ENCODE results near the gene DAP. TPM values are rescaled to one million over a fixed set of nuclear protein-coding genes. Genes with fewer than 3 reads are reported as not detected.

The DAP gene
- total and polyA plus RNA-seq, 10 donors: 29.4 to 111 (median 65.2) TPM

DNA sequence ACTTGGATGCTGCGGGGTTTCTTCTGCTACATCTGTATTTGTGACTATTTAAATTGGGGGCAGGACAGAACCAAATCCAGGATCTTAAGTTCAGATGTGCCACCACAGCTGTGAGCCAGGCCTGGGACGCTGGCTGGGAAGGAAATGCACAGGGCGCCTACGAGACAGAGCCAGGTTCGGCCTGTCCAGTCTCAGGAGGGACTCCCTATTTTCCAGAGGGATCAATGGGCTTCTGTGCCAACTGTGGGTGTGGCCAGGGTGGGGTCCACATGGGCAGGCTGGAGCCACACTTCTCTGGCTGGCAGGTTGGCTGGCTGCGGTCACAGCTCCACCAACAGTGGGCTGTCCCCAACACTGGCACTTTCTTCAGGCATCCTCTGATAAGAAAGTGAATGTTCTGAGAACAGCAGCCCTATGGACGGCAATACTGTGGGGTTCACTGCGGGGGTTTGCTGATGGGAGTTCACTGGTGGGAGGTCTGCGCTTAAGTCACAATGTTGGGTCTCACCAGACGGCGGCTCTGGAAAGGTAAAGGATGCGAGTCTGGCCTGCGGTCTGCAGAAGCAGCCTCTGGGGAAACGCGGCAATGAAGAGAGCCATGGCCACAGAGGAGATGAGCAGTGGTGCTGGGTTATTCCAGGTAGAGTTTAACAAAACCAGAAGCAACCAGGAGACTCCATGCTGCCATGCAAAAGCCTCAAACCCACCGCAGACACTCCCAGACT is 78.1 kb downstream of the DAP start:
- Histone ChIP-seq H3K27me3 (replicated peaks in 1 of 7) (no peaks in the 10 kb centered on the region), H3K36me3 (peaks cover 0 to 89% (median 54%) of the 10 kb centered on the region in 6 donors), H3K4me1 (peaks cover 0 to 10% (median 0%) of the 10 kb centered on the region in 6 donors), H3K27ac (no peak overlapping the region), H3K9me3 (peaks cover 0 to 1% (median 0%) of the 10 kb centered on the region in 8 donors), H3K4me3 (no peak overlapping the region)
- WGBS, 5 donors: 93 to 97% (median 96%) methylated on average over 16 of the region's 16 CpGs
- intact Hi-C loops (cut with DNase I; ENCODE audit: low total_unique reads): no loop called here
- TF ChIP-seq CTCF (IDR thresholded peaks at IDR 0.05 in 8 of 11, conservative IDR thresholded peaks at IDR 0.05 in 3 of 11): no peak
- TF ChIP-seq POLR2AphosphoS5 (IDR thresholded peaks at IDR 0.05): no peak
- TF ChIP-seq POLR2A (IDR thresholded peaks at IDR 0.05): no peak
- DNase-seq: no peak

- Histone ChIP-seq H3K4me1 (peaks cover 0 to 10% (median 0%) of the 10 kb centered on the region in 6 donors), H3K27me3 (replicated peaks in 1 of 7) (no peaks in the 10 kb centered on the region), H3K27ac (no peak overlapping the region), H3K36me3 (peaks cover 0 to 92% (median 60%) of the 10 kb centered on the region in 6 donors), H3K4me3 (no peak overlapping the region), H3K9me3 (peaks cover 0 to 11% (median 2%) of the 10 kb centered on the region in 8 donors)
- WGBS, 5 donors: 43 to 71% (median 61%) methylated on average over 20 to 22 of the region's 22 CpGs
- TF ChIP-seq POLR2A (IDR thresholded peaks at IDR 0.05): no peak
- no peak for TF ChIP-seq CTCF (IDR thresholded peaks at IDR 0.05 in 8 of 11, conservative IDR thresholded peaks at IDR 0.05 in 3 of 11)
- TF ChIP-seq POLR2AphosphoS5 (IDR thresholded peaks at IDR 0.05): no peak
- intact Hi-C loops (cut with DNase I; ENCODE audit: low total_unique reads): no loop called here
- DNase-seq: no peak
Observed at GRCh38 chr5:10681731-10682679, 79.0 kb downstream of the DAP start.

GRCh38 chr5:10680876-10681481 is 80.1 kb downstream of the DAP start:
- H3K36me3 ChIP-seq: peaks cover 0 to 93% (median 61%) of the 10 kb centered on the region in 6 donors
- no peaks in the 10 kb centered on the region for H3K27me3 ChIP-seq (replicated peaks in 1 of 7)
- peaks cover 0 to 10% (median 0%) of the 10 kb centered on the region in 6 donors for H3K4me1 ChIP-seq
- intact Hi-C loops (cut with DNase I; ENCODE audit: low total_unique reads): no loop called here
- DNase-seq: no peak
- 65 to 89% (median 77%) methylated on average over 16 to 17 of the region's 17 CpGs for WGBS, 5 donors
- H3K4me3 ChIP-seq: no peak overlapping the region
- H3K9me3 ChIP-seq: peaks cover 0 to 13% (median 3%) of the 10 kb centered on the region in 8 donors
- TF ChIP-seq POLR2A (IDR thresholded peaks at IDR 0.05): no peak
- TF ChIP-seq POLR2AphosphoS5 (IDR thresholded peaks at IDR 0.05): no peak
- no peak for TF ChIP-seq CTCF (IDR thresholded peaks at IDR 0.05 in 8 of 11, conservative IDR thresholded peaks at IDR 0.05 in 3 of 11)
- no peak overlapping the region for H3K27ac ChIP-seq

Measured in spleen (tissue), 11 donors.